ENCODE results near the gene INHA.

DNA sequence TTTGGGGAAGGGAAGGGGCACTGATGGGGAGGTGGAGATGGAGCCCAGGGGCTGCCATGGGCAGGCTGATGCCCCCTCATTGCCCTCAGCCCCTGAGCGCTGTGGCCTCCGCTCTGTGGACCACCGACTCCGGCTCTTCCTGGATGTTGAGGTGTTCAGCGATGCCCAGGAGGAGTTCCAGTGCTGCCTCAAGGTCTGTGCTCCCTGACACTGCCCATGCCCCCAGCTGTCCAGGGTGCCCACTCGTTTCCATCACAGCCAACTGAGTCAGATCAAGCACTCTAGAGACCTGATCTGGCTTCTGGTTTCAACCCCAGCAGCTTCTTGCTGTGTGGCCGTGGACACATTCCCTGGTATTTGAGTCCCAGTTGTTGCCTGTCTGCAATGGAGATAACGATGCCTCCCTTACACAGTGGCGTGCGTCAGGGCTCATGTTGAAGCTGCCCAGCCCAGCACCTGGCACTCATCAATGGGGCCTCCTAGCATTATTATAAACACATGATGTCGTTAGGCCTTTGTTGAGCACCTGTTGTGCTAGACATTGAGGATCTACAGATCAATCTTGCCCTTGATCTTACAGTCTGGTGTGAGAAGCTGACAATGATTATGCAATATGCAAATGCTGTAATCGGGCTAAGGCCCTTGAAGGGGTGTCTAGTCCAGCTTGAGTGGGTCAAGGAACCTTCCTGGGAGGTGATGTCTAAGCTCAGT, 39.9 kb downstream of the INHA start:
- TF ChIP-seq, protein P1, sequence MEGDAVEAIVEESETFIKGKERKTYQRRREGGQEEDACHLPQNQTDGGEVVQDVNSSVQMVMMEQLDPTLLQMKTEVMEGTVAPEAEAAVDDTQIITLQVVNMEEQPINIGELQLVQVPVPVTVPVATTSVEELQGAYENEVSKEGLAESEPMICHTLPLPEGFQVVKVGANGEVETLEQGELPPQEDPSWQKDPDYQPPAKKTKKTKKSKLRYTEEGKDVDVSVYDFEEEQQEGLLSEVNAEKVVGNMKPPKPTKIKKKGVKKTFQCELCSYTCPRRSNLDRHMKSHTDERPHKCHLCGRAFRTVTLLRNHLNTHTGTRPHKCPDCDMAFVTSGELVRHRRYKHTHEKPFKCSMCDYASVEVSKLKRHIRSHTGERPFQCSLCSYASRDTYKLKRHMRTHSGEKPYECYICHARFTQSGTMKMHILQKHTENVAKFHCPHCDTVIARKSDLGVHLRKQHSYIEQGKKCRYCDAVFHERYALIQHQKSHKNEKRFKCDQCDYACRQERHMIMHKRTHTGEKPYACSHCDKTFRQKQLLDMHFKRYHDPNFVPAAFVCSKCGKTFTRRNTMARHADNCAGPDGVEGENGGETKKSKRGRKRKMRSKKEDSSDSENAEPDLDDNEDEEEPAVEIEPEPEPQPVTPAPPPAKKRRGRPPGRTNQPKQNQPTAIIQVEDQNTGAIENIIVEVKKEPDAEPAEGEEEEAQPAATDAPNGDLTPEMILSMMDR (IDR thresholded peaks at IDR 0.05; ENCODE audit: low read length): no peak
- TF ChIP-seq EZH2 (optimal IDR thresholded peaks at IDR 0.05; ENCODE audit: low read depth, low read length) (no peak), EZH2phosphoT487 (IDR thresholded peaks at IDR 0.05; ENCODE audit: low read length) (no peak)
